RPMI7951 (cell line): ENCODE results near the gene BMF. TPM values are rescaled to one million over a fixed set of nuclear protein-coding genes. Genes with fewer than 3 reads are reported as not detected.

Experiments used
- DNase-seq: peaks from one replicate; pipeline ENCODE4 v3.0.0-alpha.2; 2012; ENCODE audit warnings: low read depth
- total RNA-seq: library from RNA; depleted of rRNA; stranded (reverse); fragments of >200 nt; shearing (Covaris generic); gene quantifications from 2 replicates; pipeline ENCODE4 v1.2.3, GENCODE V29; 2014

The BMF gene
- total RNA-seq, 1 experiment from 2014 or later: 13.8 TPM

GRCh38 chr15:40066589-40066988 is 42.1 kb downstream of the BMF start:
- DNase-seq: no peak

- no peak for DNase-seq
Measured at GRCh38 chr15:40065166-40065565, 43.5 kb downstream of the BMF start.

GRCh38 chr15:40064231-40064894 is 44.3 kb downstream of the BMF start:
- DNase-seq: peak; percentile 96

- DNase-seq: peak; percentile 100
Measured at GRCh38 chr15:40063563-40064011, 45.1 kb downstream of the BMF start.

GRCh38 chr15:40062816-40063562 is 45.7 kb downstream of the BMF start:
- no peak for DNase-seq

GRCh38 chr15:40061212-40061901 is 47.3 kb downstream of the BMF start:
- DNase-seq: no peak

GRCh38 chr15:40060236-40060961 is 48.3 kb downstream of the BMF start:
- DNase-seq: no peak

- no peak for DNase-seq
Measured at GRCh38 chr15:40059821-40060220, 48.9 kb downstream of the BMF start.

- DNase-seq: peak; percentile 46
Measured at GRCh38 chr15:40058476-40059140, 50.1 kb downstream of the BMF start.

- DNase-seq: peak; percentile 61
Measured at GRCh38 chr15:40055576-40056293, 52.9 kb downstream of the BMF start.

GRCh38 chr15:40054855-40055575 is 53.7 kb downstream of the BMF start:
- DNase-seq: peak; percentile 100

- DNase-seq: no peak
Measured at GRCh38 chr15:40054605-40054854, 54.1 kb downstream of the BMF start.

GRCh38 chr15:40053831-40054604 is 54.7 kb downstream of the BMF start:
- DNase-seq: peak; percentile 81

GRCh38 chr15:40053079-40053830 is 55.4 kb downstream of the BMF start:
- DNase-seq: peak; percentile 77

GRCh38 chr15:40052604-40053003 is 56.1 kb downstream of the BMF start:
- peak; percentile 62 for DNase-seq

- no peak for DNase-seq
Measured at GRCh38 chr15:40051616-40052415, 56.9 kb downstream of the BMF start.

- DNase-seq: peak; percentile 49
Measured at GRCh38 chr15:40050788-40051470, 57.8 kb downstream of the BMF start.
